ENCODE data around the gene EHMT1.

- TF ChIP-seq CTCF (conservative IDR thresholded peaks at IDR 0.05; ENCODE audit: low read length) (no peak), EZH2phosphoT487 (IDR thresholded peaks at IDR 0.05; ENCODE audit: borderline replicate concordance) (no peak)
Measured at GRCh38 chr9:137700911-137701310, 82.1 kb downstream of the EHMT1 start.

All from Loucy (cell line).